Activated naive CD8-positive, alpha-beta T cell (primary cell): ENCODE results near the gene PCDH15.

Experiments used
- H3K27ac Mint-ChIP-seq: one replicate; pipeline ENCODE4 v1.8.0; 2021; ENCODE audit warnings: mixed read lengths
- H3K27me3 Mint-ChIP-seq: one replicate; pipeline ENCODE4 v1.8.0; 2021; ENCODE audit warnings: mixed read lengths
- H3K36me3 Mint-ChIP-seq: one replicate; pipeline ENCODE4 v1.8.0; 2021; ENCODE audit warnings: mixed read lengths
- H3K4me1 Mint-ChIP-seq: one replicate; pipeline ENCODE4 v1.8.0; 2021; ENCODE audit warnings: low read depth, mixed read lengths
- H3K4me3 Mint-ChIP-seq: one replicate; pipeline ENCODE4 v1.8.0; 2021; ENCODE audit warnings: mild to moderate bottlenecking, mixed read lengths
- H3K9me3 Mint-ChIP-seq: one replicate; pipeline ENCODE4 v1.8.0; 2021; ENCODE audit warnings: low read depth, mixed read lengths

PCDH15 gene

GRCh38 chr10:54660397-54660796, 140.6 kb downstream of the PCDH15 start:
- H3K4me3 Mint-ChIP-seq, result no peak overlapping the region
- no peaks in the 10 kb centered on the region for H3K36me3 Mint-ChIP-seq
- no peaks in the 10 kb centered on the region for H3K4me1 Mint-ChIP-seq
- H3K9me3 Mint-ChIP-seq, result peaks cover 4% of the 10 kb centered on the region
- H3K27me3 Mint-ChIP-seq, result no peaks in the 10 kb centered on the region
- H3K27ac Mint-ChIP-seq, result no peak overlapping the region

DNA sequence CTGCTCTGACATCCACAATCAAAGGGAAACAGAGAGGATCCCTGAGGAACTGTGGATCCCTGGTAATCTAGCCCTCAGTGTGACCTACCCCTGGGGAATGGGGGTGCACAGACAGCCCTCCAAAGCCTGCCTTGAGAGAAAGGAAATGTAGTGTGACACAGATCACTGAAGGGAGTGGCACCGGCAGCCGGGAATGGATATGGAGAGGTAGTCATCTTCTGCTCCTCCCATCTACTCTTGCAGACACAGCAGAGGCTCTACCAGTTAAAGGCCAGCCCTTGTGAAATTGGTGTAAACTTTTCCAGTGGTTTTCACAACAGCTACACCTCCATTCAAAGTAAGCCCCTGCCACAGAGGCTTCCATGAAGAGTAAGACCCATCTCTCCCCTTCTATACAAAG, 144.4 kb downstream of the PCDH15 start:
- Mint-ChIP-seq H3K27me3 (no peaks in the 10 kb centered on the region), H3K4me3 (no peak overlapping the region), H3K27ac (no peak overlapping the region), H3K9me3 (peaks cover 9% of the 10 kb centered on the region), H3K4me1 (no peaks in the 10 kb centered on the region), H3K36me3 (no peaks in the 10 kb centered on the region)

DNA sequence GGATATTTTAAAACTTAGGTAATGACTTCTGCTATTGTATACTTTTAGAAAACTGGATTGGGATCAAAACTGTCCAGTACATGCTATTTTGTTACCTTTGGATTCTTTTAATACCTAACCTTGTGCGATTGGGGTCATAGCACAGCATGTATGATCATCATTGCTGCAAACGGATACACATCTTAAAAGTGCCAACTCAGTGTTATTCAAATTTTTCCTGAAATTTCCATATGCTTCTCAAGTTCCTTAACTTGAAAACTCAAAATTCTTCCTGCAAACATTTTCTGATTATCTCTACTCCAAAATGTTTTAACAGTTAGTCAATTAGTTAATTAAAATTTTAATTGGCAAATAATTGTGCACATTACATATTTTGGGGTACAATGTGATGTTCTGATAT, 147.5 kb downstream of the PCDH15 start:
- Mint-ChIP-seq H3K27me3 (no peaks in the 10 kb centered on the region), H3K36me3 (no peaks in the 10 kb centered on the region), H3K9me3 (peaks cover 15% of the 10 kb centered on the region), H3K4me1 (no peaks in the 10 kb centered on the region), H3K4me3 (no peak overlapping the region), H3K27ac (no peak overlapping the region)

DNA sequence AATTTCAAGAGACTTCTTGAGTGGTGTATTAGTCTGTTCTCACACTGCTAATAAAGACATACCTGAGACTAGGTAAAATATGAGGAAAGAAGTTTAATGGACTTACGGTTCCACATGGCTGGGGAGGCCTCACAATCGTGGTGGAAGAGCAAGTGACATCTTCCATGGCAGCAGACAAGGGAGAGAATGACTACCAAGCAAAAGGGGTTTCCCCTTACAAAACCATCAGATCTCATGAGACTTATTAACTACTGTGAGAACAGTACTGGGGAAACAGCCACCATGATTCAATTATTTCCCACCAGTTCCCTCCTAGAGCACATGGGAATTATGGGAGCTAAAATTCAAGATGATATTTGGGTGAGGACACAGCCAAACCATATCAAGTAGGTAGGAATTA, 150.5 kb downstream of the PCDH15 start:
- Mint-ChIP-seq H3K27ac (no peak overlapping the region), H3K36me3 (no peaks in the 10 kb centered on the region), H3K4me3 (no peak overlapping the region), H3K9me3 (peaks cover 11% of the 10 kb centered on the region), H3K4me1 (no peaks in the 10 kb centered on the region), H3K27me3 (no peaks in the 10 kb centered on the region)

DNA sequence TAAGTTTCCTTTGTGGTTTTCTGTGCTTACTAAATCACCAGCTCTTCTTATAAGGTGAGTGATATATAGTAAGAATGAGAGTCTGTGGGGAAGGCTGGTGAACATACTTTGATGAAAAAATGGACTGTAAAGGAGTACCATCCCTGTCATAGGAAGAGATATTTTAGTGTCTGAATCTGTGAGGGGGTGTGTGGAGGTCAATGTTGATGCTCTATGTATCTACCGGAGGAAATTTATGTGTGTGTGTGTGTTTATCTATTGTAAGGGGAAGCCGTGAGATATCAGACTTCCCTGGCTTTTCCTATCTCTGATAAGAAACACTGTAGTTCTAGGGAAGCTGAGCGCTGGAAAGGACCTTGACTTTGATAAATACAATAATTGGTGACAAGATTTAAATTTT, 179.0 kb downstream of the PCDH15 start:
- no peak overlapping the region for H3K27ac Mint-ChIP-seq
- no peaks in the 10 kb centered on the region for H3K4me1 Mint-ChIP-seq
- peaks cover 5% of the 10 kb centered on the region for H3K9me3 Mint-ChIP-seq
- no peaks in the 10 kb centered on the region for H3K36me3 Mint-ChIP-seq
- no peak overlapping the region for H3K4me3 Mint-ChIP-seq
- no peaks in the 10 kb centered on the region for H3K27me3 Mint-ChIP-seq

DNA sequence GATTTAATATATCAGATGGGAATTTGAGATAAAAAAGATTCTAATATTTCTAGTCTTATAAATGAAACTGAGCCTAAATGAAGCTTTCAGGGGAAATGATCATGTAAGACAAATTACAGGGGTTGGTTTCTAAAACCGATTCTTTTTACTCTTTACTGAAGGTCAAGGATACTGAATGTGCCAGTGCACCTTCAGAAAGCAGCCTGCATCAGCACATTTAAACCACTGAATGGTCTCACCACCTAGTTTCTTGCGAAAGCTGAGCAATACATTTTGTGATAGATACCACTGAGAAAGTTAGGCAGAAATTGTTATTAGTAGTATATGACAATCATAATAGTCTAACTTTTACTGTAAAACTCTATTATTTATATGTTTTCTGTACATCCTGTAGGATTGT, 180.7 kb downstream of the PCDH15 start:
- H3K9me3 Mint-ChIP-seq, result peaks cover 5% of the 10 kb centered on the region
- H3K4me3 Mint-ChIP-seq, result no peak overlapping the region
- no peaks in the 10 kb centered on the region for H3K36me3 Mint-ChIP-seq
- H3K27me3 Mint-ChIP-seq, result no peaks in the 10 kb centered on the region
- no peaks in the 10 kb centered on the region for H3K4me1 Mint-ChIP-seq
- no peak overlapping the region for H3K27ac Mint-ChIP-seq

- Mint-ChIP-seq H3K27ac (no peak overlapping the region), H3K36me3 (no peaks in the 10 kb centered on the region), H3K27me3 (no peaks in the 10 kb centered on the region), H3K4me3 (no peak overlapping the region), H3K9me3 (peaks cover 12% of the 10 kb centered on the region), H3K4me1 (no peaks in the 10 kb centered on the region)
Observed at GRCh38 chr10:54614072-54614471, 187.0 kb downstream of the PCDH15 start.

- Mint-ChIP-seq H3K36me3 (no peaks in the 10 kb centered on the region), H3K27me3 (no peaks in the 10 kb centered on the region), H3K4me1 (no peaks in the 10 kb centered on the region), H3K4me3 (no peak overlapping the region), H3K27ac (no peak overlapping the region), H3K9me3 (peaks cover 12% of the 10 kb centered on the region)
Observed at GRCh38 chr10:54613162-54613561, 187.9 kb downstream of the PCDH15 start.

- Mint-ChIP-seq H3K4me3 (no peak overlapping the region), H3K36me3 (no peaks in the 10 kb centered on the region), H3K9me3 (peaks cover 17% of the 10 kb centered on the region), H3K27me3 (no peaks in the 10 kb centered on the region), H3K27ac (no peak overlapping the region), H3K4me1 (no peaks in the 10 kb centered on the region)
Observed at GRCh38 chr10:54609423-54609822, 191.6 kb downstream of the PCDH15 start.

- no peak overlapping the region for H3K4me3 Mint-ChIP-seq
- no peaks in the 10 kb centered on the region for H3K4me1 Mint-ChIP-seq
- H3K36me3 Mint-ChIP-seq, result no peaks in the 10 kb centered on the region
- H3K27me3 Mint-ChIP-seq, result no peaks in the 10 kb centered on the region
- H3K27ac Mint-ChIP-seq, result no peak overlapping the region
- H3K9me3 Mint-ChIP-seq, result peaks cover 11% of the 10 kb centered on the region
Observed at GRCh38 chr10:54607983-54608382, 193.0 kb downstream of the PCDH15 start.

GRCh38 chr10:54594289-54594688, 206.7 kb downstream of the PCDH15 start:
- Mint-ChIP-seq H3K36me3 (no peaks in the 10 kb centered on the region), H3K27ac (no peak overlapping the region), H3K9me3 (peaks cover 9% of the 10 kb centered on the region), H3K4me3 (no peak overlapping the region), H3K27me3 (no peaks in the 10 kb centered on the region), H3K4me1 (no peaks in the 10 kb centered on the region)

DNA sequence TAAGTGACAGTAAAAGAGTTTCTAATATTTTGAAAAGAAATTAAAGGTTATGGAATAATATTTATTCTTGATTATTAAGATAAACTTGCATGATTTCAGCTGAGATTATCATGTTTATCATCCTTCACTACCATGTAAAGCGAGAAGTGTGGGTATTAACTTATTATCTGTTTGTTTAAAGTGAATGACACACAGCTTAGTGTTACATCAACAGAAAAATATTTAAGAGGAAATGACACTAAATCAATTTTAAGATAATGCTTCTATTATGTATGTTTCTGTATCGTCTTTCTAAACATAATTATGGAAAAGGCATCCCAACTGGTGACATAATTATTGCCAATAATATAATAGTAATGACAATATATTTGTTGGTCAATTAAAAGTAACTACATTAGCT, 213.1 kb downstream of the PCDH15 start:
- Mint-ChIP-seq H3K27ac (no peak overlapping the region), H3K36me3 (no peaks in the 10 kb centered on the region), H3K4me3 (no peak overlapping the region), H3K4me1 (no peaks in the 10 kb centered on the region), H3K27me3 (no peaks in the 10 kb centered on the region), H3K9me3 (no peaks in the 10 kb centered on the region)

GRCh38 chr10:54585572-54585971, 215.5 kb downstream of the PCDH15 start:
- H3K4me1 Mint-ChIP-seq, result no peaks in the 10 kb centered on the region
- H3K4me3 Mint-ChIP-seq, result no peak overlapping the region
- H3K9me3 Mint-ChIP-seq, result no peaks in the 10 kb centered on the region
- H3K36me3 Mint-ChIP-seq, result no peaks in the 10 kb centered on the region
- H3K27me3 Mint-ChIP-seq, result no peaks in the 10 kb centered on the region
- no peak overlapping the region for H3K27ac Mint-ChIP-seq

- no peaks in the 10 kb centered on the region for H3K4me1 Mint-ChIP-seq
- H3K9me3 Mint-ChIP-seq, result peaks cover 4% of the 10 kb centered on the region
- H3K27me3 Mint-ChIP-seq, result no peaks in the 10 kb centered on the region
- H3K4me3 Mint-ChIP-seq, result no peak overlapping the region
- H3K27ac Mint-ChIP-seq, result no peak overlapping the region
- no peaks in the 10 kb centered on the region for H3K36me3 Mint-ChIP-seq
Observed at GRCh38 chr10:54577682-54578081, 223.3 kb downstream of the PCDH15 start.

DNA sequence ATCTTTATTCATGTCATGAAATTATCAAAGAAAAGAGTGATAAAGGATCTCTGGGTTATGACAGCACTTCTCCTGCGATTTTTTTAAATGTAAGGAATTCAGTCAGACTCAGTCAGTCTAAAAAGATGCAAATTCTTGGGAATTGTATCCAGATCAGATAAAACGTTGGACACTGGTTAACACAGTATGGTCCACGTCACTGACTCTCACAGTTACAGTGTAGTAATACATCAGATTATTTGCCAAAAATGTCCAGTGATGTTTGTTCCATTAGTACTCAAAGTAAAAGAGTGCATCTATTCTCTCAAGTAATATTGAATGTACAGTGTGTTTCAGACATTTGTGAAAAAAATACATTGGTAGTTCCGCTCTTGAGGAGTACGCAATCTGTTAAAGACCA, 224.5 kb downstream of the PCDH15 start:
- no peaks in the 10 kb centered on the region for H3K36me3 Mint-ChIP-seq
- no peaks in the 10 kb centered on the region for H3K27me3 Mint-ChIP-seq
- H3K4me3 Mint-ChIP-seq, result no peak overlapping the region
- H3K4me1 Mint-ChIP-seq, result no peaks in the 10 kb centered on the region
- H3K9me3 Mint-ChIP-seq, result peaks cover 4% of the 10 kb centered on the region
- H3K27ac Mint-ChIP-seq, result no peak overlapping the region

GRCh38 chr10:54559498-54559897, 241.5 kb downstream of the PCDH15 start:
- no peaks in the 10 kb centered on the region for H3K27me3 Mint-ChIP-seq
- no peaks in the 10 kb centered on the region for H3K36me3 Mint-ChIP-seq
- peaks cover 12% of the 10 kb centered on the region for H3K9me3 Mint-ChIP-seq
- no peak overlapping the region for H3K4me3 Mint-ChIP-seq
- H3K4me1 Mint-ChIP-seq, result no peaks in the 10 kb centered on the region
- H3K27ac Mint-ChIP-seq, result no peak overlapping the region

DNA sequence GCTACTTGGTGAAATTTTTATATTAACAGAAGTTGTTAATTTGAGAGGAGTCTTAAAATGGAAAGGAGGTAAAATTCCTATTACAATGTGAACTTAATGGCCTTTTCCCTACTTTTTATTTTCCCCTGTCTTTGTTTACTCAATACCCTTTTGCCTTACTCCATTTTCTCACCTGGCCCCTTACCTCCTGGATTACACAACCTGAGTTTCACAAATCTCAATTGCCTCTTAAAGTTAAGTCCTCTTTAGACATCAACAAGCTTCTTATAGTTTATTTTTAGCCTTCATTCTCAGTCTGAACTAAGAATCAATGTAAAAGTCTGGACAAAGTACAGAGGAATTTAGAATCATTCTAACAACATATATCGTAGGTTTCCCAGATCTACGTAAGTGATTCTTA, 247.0 kb downstream of the PCDH15 start:
- H3K36me3 Mint-ChIP-seq, result no peaks in the 10 kb centered on the region
- H3K4me3 Mint-ChIP-seq, result no peak overlapping the region
- no peak overlapping the region for H3K27ac Mint-ChIP-seq
- H3K9me3 Mint-ChIP-seq, result peaks cover 12% of the 10 kb centered on the region
- no peaks in the 10 kb centered on the region for H3K4me1 Mint-ChIP-seq
- no peaks in the 10 kb centered on the region for H3K27me3 Mint-ChIP-seq
